MM.1S (cell line): ENCODE results near the gene HIGD2B.

Experiments used
- DNase-seq: peaks from one replicate; pipeline ENCODE4 v3.0.0-alpha.2; 2015
- H2AFZ ChIP-seq: fragments of 300-600 bp; sonication (generic); 2 replicates; pipeline ENCODE4 v1.6.0; 2016; ENCODE audit warnings: antibody characterized with exemption, low read length
- H3F3A ChIP-seq: fragments of 300-600 bp; sonication (generic); 2 replicates; pipeline ENCODE4 v1.6.1; 2016; ENCODE audit warnings: mild to moderate bottlenecking, antibody characterized with exemption, low read length, moderate library complexity, mixed read lengths; ENCODE audit not compliant: insufficient read depth
- H3K27ac ChIP-seq: fragments of 300-600 bp; sonication (generic); 2 replicates; pipeline ENCODE4 v1.5.1; 2016; ENCODE audit warnings: mild to moderate bottlenecking, low read length
- H3K27me3 ChIP-seq: fragments of 300-600 bp; sonication (generic); replicated peaks from 2 replicates; pipeline ENCODE4 v1.6.0; 2016; ENCODE audit warnings: low read length; ENCODE audit not compliant: insufficient read depth
- H3K36me3 ChIP-seq: fragments of 300-600 bp; sonication (generic); replicated peaks from 2 replicates; pipeline ENCODE4 v1.6.1; 2016; ENCODE audit warnings: mild to moderate bottlenecking, low read length, mixed read lengths; ENCODE audit not compliant: insufficient read depth
- H3K4me1 ChIP-seq: fragments of 300-600 bp; sonication (generic); 2 replicates; pipeline ENCODE4 v1.6.1; 2016; ENCODE audit warnings: low read length, mixed read lengths
- H3K4me2 ChIP-seq: fragments of 300-600 bp; sonication (generic); 2 replicates; pipeline ENCODE4 v1.6.0; 2016; ENCODE audit warnings: low read depth, low read length
- H3K4me3 ChIP-seq: fragments of 300-600 bp; sonication (generic); 2 replicates; pipeline ENCODE4 v1.5.1; 2016; ENCODE audit warnings: low read length, mixed read lengths
- H3K79me2 ChIP-seq: fragments of 300-600 bp; sonication (generic); 2 replicates; pipeline ENCODE4 v1.6.1; 2016; ENCODE audit warnings: mixed run types, low read length, mixed read lengths
- H3K9ac ChIP-seq: fragments of 300-600 bp; sonication (generic); 2 replicates; pipeline ENCODE4 v1.6.1; 2016; ENCODE audit warnings: low read length, mixed read lengths
- H3K9me2 ChIP-seq: fragments of 300-600 bp; sonication (generic); replicated peaks from 2 replicates; pipeline ENCODE4 v1.6.1; 2016; ENCODE audit warnings: mild to moderate bottlenecking, low read length, mixed read lengths; ENCODE audit not compliant: insufficient read depth
- H3K9me3 ChIP-seq: fragments of 300-600 bp; sonication (generic); replicated peaks from 2 replicates; pipeline ENCODE4 v1.6.1; 2016; ENCODE audit warnings: mild to moderate bottlenecking, low read length, mixed read lengths; ENCODE audit not compliant: insufficient read depth
- H4K20me1 ChIP-seq: fragments of 300-600 bp; sonication (generic); 2 replicates; pipeline ENCODE4 v1.6.1; 2016; ENCODE audit warnings: mild to moderate bottlenecking, low read length, moderate library complexity, mixed read lengths; ENCODE audit not compliant: insufficient read depth
- EZH2 ChIP-seq: fragments of 300-600 bp; sonication (generic); optimal IDR thresholded peaks from 2 replicates; pipeline ENCODE3; 2017; ENCODE audit warnings: low read depth, mild to moderate bottlenecking, antibody characterized with exemption, low read length, mixed read lengths
- EZH2phosphoT487 ChIP-seq: fragments of 300-600 bp; sonication (generic); IDR thresholded peaks from 2 replicates; pipeline ENCODE4 v1.6.1; 2018; ENCODE audit warnings: antibody characterized with exemption, low read length
- TF ChIP-seq, protein P1 (sequence below): fragments of 300-600 bp; sonication (generic); IDR thresholded peaks from 2 replicates; pipeline ENCODE4 v1.5.1; 2016; ENCODE audit warnings: antibody characterized with exemption, low read length, mixed read lengths

HIGD2B gene

DNA sequence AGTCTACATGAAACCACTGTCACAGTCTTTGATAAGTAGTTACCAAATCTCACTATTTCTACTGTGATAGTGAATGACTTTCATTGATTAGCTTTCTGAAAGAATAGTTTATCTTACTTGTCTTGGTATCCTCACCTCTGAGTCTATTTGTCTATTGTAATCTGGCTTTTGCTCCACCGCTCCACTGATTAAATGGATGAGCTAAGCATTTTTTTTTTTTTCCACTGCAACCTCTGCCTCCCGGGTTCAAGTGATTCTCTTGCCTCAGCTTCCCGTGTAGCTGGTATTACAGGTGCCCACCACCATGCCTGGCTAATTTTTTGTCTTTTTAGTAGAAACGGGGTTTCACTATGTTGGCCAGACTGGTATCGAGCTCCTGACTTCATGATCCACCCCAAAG lies 13.0 kb upstream of the HIGD2B start:
- Histone ChIP-seq H3K4me1 (no peaks in the 10 kb centered on the region), H3K79me2 (no peaks in the 10 kb centered on the region), H3K9me2 (no peaks in the 10 kb centered on the region), H3K4me2 (no peak overlapping the region), H3K4me3 (no peak overlapping the region), H3K27ac (no peak overlapping the region), H3F3A (no peaks in the 10 kb centered on the region), H3K9me3 (no peaks in the 10 kb centered on the region), H3K27me3 (no peaks in the 10 kb centered on the region), H2AFZ (no peak overlapping the region), H3K36me3 (no peaks in the 10 kb centered on the region), H3K9ac (no peak overlapping the region), H4K20me1 (no peaks in the 10 kb centered on the region)
- DNase-seq: no peak
- TF ChIP-seq EZH2 (no peak), EZH2phosphoT487 (no peak)
- TF ChIP-seq, protein P1, sequence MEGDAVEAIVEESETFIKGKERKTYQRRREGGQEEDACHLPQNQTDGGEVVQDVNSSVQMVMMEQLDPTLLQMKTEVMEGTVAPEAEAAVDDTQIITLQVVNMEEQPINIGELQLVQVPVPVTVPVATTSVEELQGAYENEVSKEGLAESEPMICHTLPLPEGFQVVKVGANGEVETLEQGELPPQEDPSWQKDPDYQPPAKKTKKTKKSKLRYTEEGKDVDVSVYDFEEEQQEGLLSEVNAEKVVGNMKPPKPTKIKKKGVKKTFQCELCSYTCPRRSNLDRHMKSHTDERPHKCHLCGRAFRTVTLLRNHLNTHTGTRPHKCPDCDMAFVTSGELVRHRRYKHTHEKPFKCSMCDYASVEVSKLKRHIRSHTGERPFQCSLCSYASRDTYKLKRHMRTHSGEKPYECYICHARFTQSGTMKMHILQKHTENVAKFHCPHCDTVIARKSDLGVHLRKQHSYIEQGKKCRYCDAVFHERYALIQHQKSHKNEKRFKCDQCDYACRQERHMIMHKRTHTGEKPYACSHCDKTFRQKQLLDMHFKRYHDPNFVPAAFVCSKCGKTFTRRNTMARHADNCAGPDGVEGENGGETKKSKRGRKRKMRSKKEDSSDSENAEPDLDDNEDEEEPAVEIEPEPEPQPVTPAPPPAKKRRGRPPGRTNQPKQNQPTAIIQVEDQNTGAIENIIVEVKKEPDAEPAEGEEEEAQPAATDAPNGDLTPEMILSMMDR: no peak

DNA sequence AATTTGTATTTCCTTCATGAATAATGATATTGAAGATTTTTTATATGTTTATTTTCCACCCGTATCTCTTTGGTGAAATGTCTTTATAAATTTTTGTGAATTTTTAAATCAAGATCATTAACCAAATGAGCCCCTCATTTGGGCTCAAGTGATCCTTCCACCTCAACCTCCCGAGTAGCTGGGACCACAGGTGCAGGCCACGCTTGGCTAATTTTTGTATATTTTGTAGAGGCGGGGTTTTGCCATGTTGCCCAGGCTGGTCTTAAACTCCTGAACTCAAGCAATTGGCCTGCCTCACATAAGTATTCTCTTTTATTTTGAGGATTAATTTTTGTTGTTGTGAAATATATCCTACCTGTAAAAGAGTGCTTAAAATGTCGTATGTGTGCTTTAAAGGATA lies 5.0 kb upstream of the HIGD2B start:
- H3K4me1 ChIP-seq: no peaks in the 10 kb centered on the region
- DNase-seq: no peak
- no peaks in the 10 kb centered on the region for H4K20me1 ChIP-seq
- H3K27me3 ChIP-seq: no peaks in the 10 kb centered on the region
- peaks cover 9% of the 10 kb centered on the region for H3F3A ChIP-seq
- no peaks in the 10 kb centered on the region for H3K9me3 ChIP-seq
- no peak overlapping the region for H3K4me2 ChIP-seq
- H2AFZ ChIP-seq: no peak overlapping the region
- H3K9me2 ChIP-seq: no peaks in the 10 kb centered on the region
- H3K36me3 ChIP-seq: no peaks in the 10 kb centered on the region
- no peak overlapping the region for H3K27ac ChIP-seq
- no peak for TF ChIP-seq EZH2
- TF ChIP-seq, protein P1: no peak
- TF ChIP-seq EZH2phosphoT487: no peak
- H3K9ac ChIP-seq: no peak overlapping the region
- H3K4me3 ChIP-seq: no peak overlapping the region
- H3K79me2 ChIP-seq: no peaks in the 10 kb centered on the region

DNA sequence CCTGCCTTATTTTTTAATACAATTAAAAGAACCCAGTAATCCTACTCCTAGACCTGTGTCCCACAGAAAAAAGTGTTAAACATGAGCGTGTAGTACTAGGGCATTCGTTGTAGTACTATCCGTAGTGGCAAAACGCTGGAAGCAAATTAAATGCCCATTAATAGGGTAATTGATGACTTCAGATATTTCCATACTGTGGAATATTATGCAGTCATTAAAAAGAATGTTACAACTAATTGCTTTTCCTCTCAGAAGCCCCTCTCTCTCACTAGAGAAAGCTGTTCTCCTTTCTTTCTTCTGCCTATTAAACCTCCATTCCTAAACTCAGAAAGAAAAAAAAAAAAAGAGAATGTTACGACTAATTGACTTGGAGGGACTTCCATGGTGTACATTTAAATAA lies 2.7 kb upstream of the HIGD2B start:
- no peak for DNase-seq
- no peaks in the 10 kb centered on the region for H3K79me2 ChIP-seq

More for the DNA sequence above, 2.7 kb upstream of the HIGD2B start:
- peaks cover 6% of the 10 kb centered on the region; the same call in 1 of the 2 replicates for H3K4me1 ChIP-seq
- no peak overlapping the region for H2AFZ ChIP-seq
- no peak overlapping the region for H3K4me3 ChIP-seq
- H3K27me3 ChIP-seq: no peaks in the 10 kb centered on the region
- no peak overlapping the region for H3K4me2 ChIP-seq
- no peaks in the 10 kb centered on the region for H3K9me2 ChIP-seq
- H3K36me3 ChIP-seq: no peaks in the 10 kb centered on the region
- H3F3A ChIP-seq: peaks cover 19% of the 10 kb centered on the region
- H3K27ac ChIP-seq: no peak overlapping the region
- H4K20me1 ChIP-seq: no peaks in the 10 kb centered on the region
- TF ChIP-seq EZH2: no peak
- TF ChIP-seq, protein P1: no peak
- TF ChIP-seq EZH2phosphoT487: no peak
- H3K9me3 ChIP-seq: no peaks in the 10 kb centered on the region
- no peak overlapping the region for H3K9ac ChIP-seq
